Mucosa of descending colon (tissue), 3 donors: ENCODE results near the gene KCNF1. TPM values are rescaled to one million over a fixed set of nuclear protein-coding genes. Genes with fewer than 3 reads are reported as not detected.

Experiments
- ATAC-seq: fragments of 200-7000 bp; cut with Tn5 transposase; one replicate; pipeline ENCODE4 v1.9.1; 2020; ENCODE audit warnings: mild to moderate bottlenecking, moderate library complexity
- DNase-seq, 3 donors: peaks; one replicate each; pipeline ENCODE4 v3.0.0-alpha.2; 2020
- H3K36me3 ChIP-seq: fragments of 200-600 bp; one replicate; pipeline ENCODE4 v1.8.0; 2021; ENCODE audit warnings: low read depth, mild to moderate bottlenecking
- H3K4me1 ChIP-seq: fragments of 200-600 bp; one replicate; pipeline ENCODE4 v1.8.0; 2021; ENCODE audit warnings: low read depth, mild to moderate bottlenecking
- H3K4me3 ChIP-seq: fragments of 200-600 bp; one replicate; pipeline ENCODE4 v1.8.0; 2021; ENCODE audit warnings: mild to moderate bottlenecking
- H3K9me3 ChIP-seq: fragments of 200-600 bp; one replicate; pipeline ENCODE4 v1.8.0; 2021; ENCODE audit warnings: mild to moderate bottlenecking
- CTCF ChIP-seq: fragments of 200-600 bp; IDR thresholded peaks from one replicate; pipeline ENCODE4 v1.8.0; 2022; ENCODE audit warnings: antibody characterized with exemption, mild to moderate bottlenecking
- intact Hi-C, 2 donors: fragments of 100-400 bp; cut with DNase I in 1 of 2; cut with micrococcal nuclease in 1 of 2; formaldehyde crosslinking; loops; one replicate each; pipeline versions ENCODE4 v1.11.0 to v1.11.1; 2022; cut with DNase I, micrococcal nuclease
- total RNA-seq, 3 donors: library from RNA; stranded (reverse); fragmentation: NEBNext Ultra II Directional in 2 of 3; extraction: Animal tissue kit (Norgen Biotek cat#: 25700) in 2 of 3; gene quantifications; one replicate each; pipeline versions ENCODE4 v1.2.1 to v1.2.4, GENCODE V29; 2021 to 2023
- donor health status: DM: no; HTN: no; CAD: no; lungs with moderate emphysema.
- donor health status: DM: no; HTN: no; CAD: no.
- donor health status: DM: no; HTN: yes; CAD: no.

KCNF1 gene
- total RNA-seq, 3 donors from 2014 or later, result 0.32 to 0.99 (median 0.78) TPM

- ATAC-seq (no peak), DNase-seq (no peak)
- TF ChIP-seq CTCF, result no peak
- Histone ChIP-seq H3K4me3 (no peak overlapping the region), H3K4me1 (no peaks in the 10 kb centered on the region), H3K36me3 (no peaks in the 10 kb centered on the region), H3K9me3 (no peaks in the 10 kb centered on the region)
- intact Hi-C loops, result no loop called here
Observed at GRCh38 chr2:10864861-10865636, 46.7 kb upstream of the KCNF1 start.

GRCh38 chr2:10865841-10866240 lies 45.9 kb upstream of the KCNF1 start:
- no peaks in the 10 kb centered on the region for H3K36me3 ChIP-seq
- no peaks in the 10 kb centered on the region for H3K4me1 ChIP-seq
- H3K4me3 ChIP-seq, result no peak overlapping the region
- no peak for ATAC-seq
- TF ChIP-seq CTCF, result no peak
- intact Hi-C loops, result no loop called here
- no peak for DNase-seq
- no peaks in the 10 kb centered on the region for H3K9me3 ChIP-seq

GRCh38 chr2:10867692-10868420 lies 43.9 kb upstream of the KCNF1 start:
- ATAC-seq, result no peak
- no peaks in the 10 kb centered on the region for H3K36me3 ChIP-seq

GRCh38 chr2:10868465-10869314 lies 43.0 kb upstream of the KCNF1 start:
- DNase-seq (no peak), ATAC-seq (no peak)
- no peaks in the 10 kb centered on the region for H3K4me1 ChIP-seq
- intact Hi-C loops, result no loop called here
- H3K36me3 ChIP-seq, result no peaks in the 10 kb centered on the region
- no peak overlapping the region for H3K4me3 ChIP-seq
- TF ChIP-seq CTCF, result no peak
- no peaks in the 10 kb centered on the region for H3K9me3 ChIP-seq

More at GRCh38 chr2:10867692-10868420, 43.9 kb upstream of the KCNF1 start:
- no peaks in the 10 kb centered on the region for H3K4me1 ChIP-seq
- H3K4me3 ChIP-seq, result no peak overlapping the region
- DNase-seq, result no peak
- H3K9me3 ChIP-seq, result no peaks in the 10 kb centered on the region
- TF ChIP-seq CTCF, result no peak
- intact Hi-C loops, result no loop called here

- no peak for TF ChIP-seq CTCF
- H3K4me3 ChIP-seq, result no peak overlapping the region
- DNase-seq (no peak), ATAC-seq (no peak)
- H3K4me1 ChIP-seq, result peaks cover 3% of the 10 kb centered on the region
- intact Hi-C loops, result no loop called here
- H3K36me3 ChIP-seq, result no peaks in the 10 kb centered on the region
- no peaks in the 10 kb centered on the region for H3K9me3 ChIP-seq
Observed at GRCh38 chr2:10871978-10872377, 39.8 kb upstream of the KCNF1 start.
